Ishikawa (cell line): Measurements from ENCODE around the gene SLC9A9.

Source experiments
- CEBPB ChIP-seq: IDR thresholded peaks from 2 replicates; pipeline ENCODE4 v1.6.1; 2012
- CREB1 ChIP-seq: IDR thresholded peaks from 2 replicates; pipeline ENCODE4 v1.6.1; 2012; ENCODE audit warnings: low read depth
- EGR1 ChIP-seq: IDR thresholded peaks from 2 replicates; pipeline ENCODE4 v1.6.1; 2012
- EP300 ChIP-seq: IDR thresholded peaks from 2 replicates; pipeline ENCODE4 v1.6.1; 2012; ENCODE audit warnings: borderline replicate concordance
- MAX ChIP-seq: IDR thresholded peaks from 2 replicates; pipeline ENCODE4 v1.6.1; 2012
- RAD21 ChIP-seq: IDR thresholded peaks from 2 replicates; pipeline ENCODE4 v1.6.1; 2012; ENCODE audit warnings: low read depth
- REST ChIP-seq: IDR thresholded peaks from 2 replicates; pipeline ENCODE4 v1.6.1; 2012; ENCODE audit warnings: low read depth, mild to moderate bottlenecking
- TAF1 ChIP-seq: IDR thresholded peaks from 2 replicates; pipeline ENCODE4 v1.6.1; 2012; ENCODE audit warnings: low read depth, mild to moderate bottlenecking
- TCF12 ChIP-seq: IDR thresholded peaks from 2 replicates; pipeline ENCODE4 v1.6.1; 2012; ENCODE audit warnings: low read depth
- TEAD4 ChIP-seq: IDR thresholded peaks from 2 replicates; pipeline ENCODE4 v1.6.1; 2012
- USF1 ChIP-seq: IDR thresholded peaks from 2 replicates; pipeline ENCODE4 v1.6.1; 2012
- YY1 ChIP-seq: IDR thresholded peaks from 2 replicates; pipeline ENCODE4 v1.6.1; 2012; ENCODE audit warnings: low read depth
- ZBTB7A ChIP-seq: IDR thresholded peaks from 2 replicates; pipeline ENCODE4 v1.6.1; 2012; ENCODE audit warnings: low read depth

- TF ChIP-seq TCF12 (no peak), ZBTB7A (no peak), TAF1 (no peak), EP300 (no peak), EGR1 (no peak), CEBPB (no peak), REST (no peak), MAX (no peak), CREB1 (no peak), YY1 (no peak), TEAD4 (no peak), USF1 (no peak), RAD21 (no peak)
These were observed 488.0 kb downstream of the SLC9A9 start for GRCh38 chr3:143360244-143360643.
